Stimulated activated CD4-positive, alpha-beta T cell treated with anti-CD3 and anti-CD28 coated beads, TNF-alpha, amount 100 ng/mL, for 4 hours (primary cell): Measurements from ENCODE around the gene CASQ1.

Source experiments
- DNase-seq, 3 experiments: peaks; one replicate each; pipeline ENCODE4 v3.0.0-alpha.2; 2020; ENCODE audit warnings: low read depth in 3 of 3

CASQ1 gene

GRCh38 chr1:160168609-160169369 is 21.6 kb upstream of the CASQ1 start:
- DNase-seq: no peak

GRCh38 chr1:160169553-160170399 is 20.6 kb upstream of the CASQ1 start:
- DNase-seq: no peak

GRCh38 chr1:160171354-160171753 is 19.0 kb upstream of the CASQ1 start:
- DNase-seq: no peak

- DNase-seq: no peak
These were observed 18.4 kb upstream of the CASQ1 start for GRCh38 chr1:160171980-160172379.

- no peak for DNase-seq
These were observed 13.1 kb upstream of the CASQ1 start for GRCh38 chr1:160177231-160177630.

GRCh38 chr1:160177667-160178066 is 12.7 kb upstream of the CASQ1 start:
- DNase-seq: no peak

- no peak for DNase-seq
These were observed 11.6 kb upstream of the CASQ1 start for GRCh38 chr1:160178731-160179130.

- DNase-seq: no peak
These were observed 11.0 kb upstream of the CASQ1 start for GRCh38 chr1:160179336-160179735.

GRCh38 chr1:160186246-160186645 is 4.1 kb upstream of the CASQ1 start:
- DNase-seq: no peak

- no peak for DNase-seq
These were observed 3.6 kb upstream of the CASQ1 start for GRCh38 chr1:160186729-160187128.

GRCh38 chr1:160187407-160187806 is 3.0 kb upstream of the CASQ1 start:
- no peak for DNase-seq

- no peak for DNase-seq
These were observed 2.0 kb upstream of the CASQ1 start for GRCh38 chr1:160188341-160188740.

GRCh38 chr1:160191756-160192155 is 1.4 kb downstream of the CASQ1 start:
- DNase-seq: no peak

- no peak for DNase-seq
These were observed 1.9 kb downstream of the CASQ1 start for GRCh38 chr1:160192234-160192633.

GRCh38 chr1:160193091-160193819 is 2.9 kb downstream of the CASQ1 start:
- peak; percentile 55 to 80 (median 67) for DNase-seq

- no peak for DNase-seq
These were observed 3.7 kb downstream of the CASQ1 start for GRCh38 chr1:160193832-160194736.

- no peak for DNase-seq
These were observed 4.3 kb downstream of the CASQ1 start for GRCh38 chr1:160194737-160195059.

- DNase-seq: no peak
These were observed 5.8 kb downstream of the CASQ1 start for GRCh38 chr1:160196143-160196542.

GRCh38 chr1:160197231-160197630 is 6.9 kb downstream of the CASQ1 start:
- DNase-seq: no peak

- DNase-seq: no peak
These were observed 10.4 kb downstream of the CASQ1 start for GRCh38 chr1:160200786-160201185.

- DNase-seq: no peak
These were observed 14.3 kb downstream of the CASQ1 start for GRCh38 chr1:160204526-160205241.
